PC-3 (cell line): ENCODE data around the gene UNCX. TPM values are rescaled to one million over a fixed set of nuclear protein-coding genes. Genes with fewer than 3 reads are reported as not detected.
A peak's percentile ranks its signal among the peaks of the same experiment; 100 is the strongest.

Experiments
- ATAC-seq: fragments of 200-7000 bp; cut with Tn5 transposase; 2 replicates; pipeline ENCODE4 v1.9.1; 2020; ENCODE audit warnings: mild to moderate bottlenecking, moderate library complexity
- BruUV-seq: library from RNA; stranded (reverse); fragments of 400-500 nt; replicated peaks from 2 replicates; lab custom pipeline; 2021; lab: Mats Ljungman, UMichigan
- CTCF ChIA-PET: fragments of 300-600 bp; sonication (Branson Sonifier 250); formaldehyde crosslinking; loops from one replicate; lab custom pipeline; 2022; ENCODE audit warnings: antibody characterized with exemption; lab: Charles Lee
- POLR2A ChIA-PET: fragments of 300-600 bp; sonication (Branson Sonifier 250); formaldehyde crosslinking; loops from one replicate; lab custom pipeline; 2022; ENCODE audit warnings: antibody characterized with exemption; ENCODE audit not compliant: unreplicated experiment; lab: Charles Lee
- DNase-seq: peaks from one replicate; pipeline ENCODE4 v3.0.0-alpha.2; 2015
- H2AFZ ChIP-seq: fragments of 300-600 bp; sonication (generic); 2 replicates; pipeline ENCODE4 v1.6.0; 2016; ENCODE audit warnings: antibody characterized with exemption, low read length
- H3F3A ChIP-seq: fragments of 300-600 bp; sonication (generic); one replicate; pipeline ENCODE4 v1.6.0; 2017; ENCODE audit warnings: antibody characterized with exemption, low read length, control low read depth, mild to moderate bottlenecking; ENCODE audit not compliant: unreplicated experiment
- H3K27ac ChIP-seq: fragments of 300-600 bp; sonication (generic); 2 replicates; pipeline ENCODE4 v1.5.1; 2016; ENCODE audit warnings: mild to moderate bottlenecking, low read length
- H3K27me3 ChIP-seq: fragments of 300-600 bp; sonication (generic); 2 replicates; pipeline ENCODE4 v1.6.1; 2016; ENCODE audit warnings: low read length, mixed read lengths
- H3K36me3 ChIP-seq: fragments of 300-600 bp; sonication (generic); 2 replicates; pipeline ENCODE4 v1.6.1; 2016; ENCODE audit warnings: low read depth, mixed run types, low read length, mixed read lengths
- H3K4me1 ChIP-seq: fragments of 300-600 bp; sonication (generic); 2 replicates; pipeline ENCODE4 v1.5.1; 2016; ENCODE audit warnings: low read length; ENCODE audit not compliant: insufficient read depth
- H3K4me2 ChIP-seq: fragments of 300-600 bp; sonication (generic); 2 replicates; pipeline ENCODE4 v1.6.0; 2016; ENCODE audit warnings: low read length
- H3K4me3 ChIP-seq: fragments of 300-600 bp; sonication (generic); 2 replicates; pipeline ENCODE4 v1.5.1; 2016; ENCODE audit warnings: mild to moderate bottlenecking, low read length, mixed read lengths
- H3K79me2 ChIP-seq: fragments of 300-600 bp; sonication (generic); 2 replicates; pipeline ENCODE4 v1.6.1; 2017; ENCODE audit warnings: low read length, mixed read lengths
- H3K9ac ChIP-seq: fragments of 300-600 bp; sonication (generic); 2 replicates; pipeline ENCODE4 v1.6.0; 2016; ENCODE audit warnings: mild to moderate bottlenecking, low read length
- H3K9me2 ChIP-seq: fragments of 300-600 bp; sonication (generic); replicated peaks from 2 replicates; pipeline ENCODE4 v1.6.1; 2016; ENCODE audit warnings: mixed run types, low read length, mixed read lengths
- H3K9me3 ChIP-seq: fragments of 300-600 bp; sonication (generic); 2 replicates; pipeline ENCODE4 v1.6.1; 2016; ENCODE audit warnings: low read length, mixed read lengths
- H4K20me1 ChIP-seq: fragments of 300-600 bp; sonication (generic); 2 replicates; pipeline ENCODE4 v1.6.1; 2016; ENCODE audit warnings: low read length, mixed read lengths
- CTCF ChIP-seq: fragments of 300-600 bp; sonication (generic); conservative IDR thresholded peaks from 2 replicates; pipeline ENCODE4 v1.5.1; 2017; ENCODE audit warnings: antibody characterized with exemption, low read depth, mild to moderate bottlenecking, low read length
- EZH2 ChIP-seq: fragments of 300-600 bp; sonication (generic); IDR thresholded peaks from one replicate; pipeline ENCODE4 v1.6.1; 2017; ENCODE audit warnings: antibody characterized with exemption, mild to moderate bottlenecking, low read length; ENCODE audit not compliant: unreplicated experiment
- EZH2phosphoT487 ChIP-seq: fragments of 300-600 bp; sonication (generic); IDR thresholded peaks from 2 replicates; pipeline ENCODE4 v1.6.1; 2018; ENCODE audit warnings: mild to moderate bottlenecking, antibody characterized with exemption, low read length, borderline replicate concordance
- intact Hi-C: fragments of 100-400 bp; cut with micrococcal nuclease; formaldehyde crosslinking; loops from 2 replicates; pipeline ENCODE4 v1.9.0; 2023
- total RNA-seq: library from RNA; depleted of rRNA; stranded (reverse); fragments of >200 nt; gene quantifications from 2 replicates; pipeline ENCODE4 v1.2.3, GENCODE V29; 2014

UNCX gene
- total RNA-seq, 1 experiment from 2014 or later: not detected

DNA sequence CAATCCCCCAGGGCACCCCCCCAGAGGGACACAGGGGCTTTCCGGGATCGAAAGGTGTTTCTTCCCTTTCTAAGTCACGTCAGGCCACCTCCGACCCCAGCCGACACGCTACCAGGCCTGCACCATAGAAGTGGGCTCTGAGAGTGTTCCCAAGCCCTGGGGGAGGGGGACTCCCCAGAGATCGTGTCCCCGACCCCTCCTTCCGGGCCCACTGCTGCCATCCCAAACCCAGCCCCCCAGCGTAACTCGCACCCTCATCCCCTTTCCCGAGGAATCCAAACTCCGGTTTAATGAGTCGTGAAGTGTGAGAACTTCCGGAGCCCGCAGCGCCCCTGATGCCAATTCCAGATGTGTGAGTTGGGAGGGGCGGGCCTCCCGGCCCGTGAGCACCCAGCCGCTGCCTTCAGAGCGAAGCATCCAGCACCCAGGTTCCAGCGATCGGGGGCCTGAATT, 11.3 kb downstream of the UNCX start:
- ChIA-PET POLR2A (no interaction called here), CTCF (no interaction called here)
- Histone ChIP-seq H3K9ac (no peak overlapping the region), H3K4me2 (no peak overlapping the region), H3F3A (no peaks in the 10 kb centered on the region), H3K36me3 (no peaks in the 10 kb centered on the region), H3K9me2 (no peaks in the 10 kb centered on the region), H3K4me1 (no peaks in the 10 kb centered on the region), H4K20me1 (no peaks in the 10 kb centered on the region), H3K79me2 (no peaks in the 10 kb centered on the region), H3K27me3 (peaks cover 98% of the 10 kb centered on the region), H3K27ac (no peak overlapping the region), H3K4me3 (no peak overlapping the region), H2AFZ (no peak overlapping the region), H3K9me3 (no peaks in the 10 kb centered on the region)
- ATAC-seq (no peak), DNase-seq (no peak)
- no peak for TF ChIP-seq EZH2
- no peak for TF ChIP-seq EZH2phosphoT487
- TF ChIP-seq CTCF: no peak
- BruUV-seq: no TSS peak
- intact Hi-C loops: no loop called here

DNA sequence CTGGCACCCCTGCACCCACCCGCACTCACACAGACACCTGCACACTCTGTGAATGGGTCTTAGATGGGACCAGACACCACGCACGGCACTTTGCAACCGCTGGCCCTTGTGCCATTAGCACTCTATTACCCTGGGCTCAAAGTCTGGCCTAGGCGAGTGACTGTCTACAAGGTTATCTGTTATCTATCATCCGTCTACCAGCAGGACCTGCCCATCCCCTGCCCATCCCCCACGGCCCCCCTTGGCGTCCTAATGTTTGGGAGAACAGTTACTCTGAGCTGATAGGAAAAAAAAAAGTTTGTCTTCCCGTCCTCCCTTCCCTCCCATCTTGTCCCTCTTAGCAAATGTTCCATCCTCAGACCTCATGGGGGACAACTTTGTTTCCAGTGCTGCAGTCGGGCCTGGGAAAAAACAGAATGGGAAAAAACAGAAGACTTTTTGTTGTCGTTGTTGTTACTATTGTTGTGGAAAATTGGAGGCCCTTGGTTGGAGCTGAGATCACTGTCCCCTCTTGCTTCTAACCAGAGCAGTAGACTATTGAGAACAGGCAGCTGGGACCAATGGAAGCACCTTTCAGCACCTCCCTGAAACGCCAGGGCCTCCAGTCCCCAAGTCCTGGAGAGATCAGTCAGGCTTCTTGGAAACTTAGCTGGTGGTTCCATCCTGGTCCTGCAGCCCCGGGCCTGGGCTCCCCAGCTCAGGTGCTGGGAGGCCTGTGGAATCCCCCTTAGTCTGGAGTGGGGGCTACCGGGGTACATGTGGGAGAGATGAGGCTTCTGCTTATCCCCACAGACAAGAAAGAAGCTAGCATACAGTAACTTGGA, 12.2 kb downstream of the UNCX start:
- Histone ChIP-seq H3K79me2 (no peaks in the 10 kb centered on the region), H3K27ac (no peak overlapping the region), H3F3A (no peaks in the 10 kb centered on the region), H3K27me3 (peaks cover 93% of the 10 kb centered on the region), H3K9me2 (no peaks in the 10 kb centered on the region), H3K9ac (no peak overlapping the region), H2AFZ (no peak overlapping the region), H3K4me2 (no peak overlapping the region), H3K4me3 (no peak overlapping the region), H3K9me3 (no peaks in the 10 kb centered on the region), H3K4me1 (no peaks in the 10 kb centered on the region), H3K36me3 (no peaks in the 10 kb centered on the region), H4K20me1 (no peaks in the 10 kb centered on the region)
- BruUV-seq: no TSS peak
- intact Hi-C loops: no loop called here
- ChIA-PET CTCF (no interaction called here), POLR2A (no interaction called here)
- TF ChIP-seq EZH2 (no peak), EZH2phosphoT487 (no peak), CTCF (no peak)
- no peak for ATAC-seq
- DNase-seq: no peak

DNA sequence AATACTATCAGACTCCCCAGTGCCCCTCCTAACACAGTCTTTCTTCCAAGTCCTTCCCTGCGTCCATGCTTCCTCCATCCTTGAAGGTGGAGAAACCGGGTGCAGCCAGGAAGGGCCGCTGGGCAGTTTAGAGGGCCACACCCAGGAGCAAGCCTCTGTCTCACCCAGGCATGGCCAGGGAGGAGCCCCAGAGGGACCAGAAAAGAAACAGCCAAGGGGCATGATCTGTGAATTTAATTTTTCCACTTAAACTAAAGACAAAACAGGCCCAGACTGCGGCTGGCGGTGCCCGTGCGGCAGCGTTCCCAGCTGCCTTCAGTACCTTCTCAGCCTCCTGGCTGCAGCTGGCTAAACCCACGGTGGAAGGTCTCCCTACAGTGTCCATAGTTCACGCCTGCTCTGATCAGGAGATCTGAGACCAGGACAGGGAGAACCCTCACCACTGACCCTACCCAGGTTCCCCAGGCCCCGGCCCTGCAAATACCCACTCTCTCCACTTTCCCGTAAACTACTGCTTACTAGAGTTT, 12.9 kb downstream of the UNCX start:
- no peak overlapping the region for H3K9ac ChIP-seq
- H3K4me3 ChIP-seq: no peak overlapping the region
- H4K20me1 ChIP-seq: no peaks in the 10 kb centered on the region
- ATAC-seq (peak; percentile 10; the same call in 1 of the 2 replicates), DNase-seq (no peak)
- H3K4me2 ChIP-seq: no peak overlapping the region
- H3K27ac ChIP-seq: no peak overlapping the region
- intact Hi-C loops: no loop called here
- ChIA-PET CTCF (no interaction called here), POLR2A (no interaction called here)
- no peaks in the 10 kb centered on the region for H3K79me2 ChIP-seq
- no peak overlapping the region for H2AFZ ChIP-seq
- H3K36me3 ChIP-seq: no peaks in the 10 kb centered on the region
- no peak for TF ChIP-seq EZH2phosphoT487
- TF ChIP-seq CTCF: no peak
- TF ChIP-seq EZH2: no peak
- no peaks in the 10 kb centered on the region for H3K9me3 ChIP-seq
- H3K4me1 ChIP-seq: no peaks in the 10 kb centered on the region
- H3K27me3 ChIP-seq: peaks cover 92% of the 10 kb centered on the region
- no peaks in the 10 kb centered on the region for H3K9me2 ChIP-seq
- no TSS peak for BruUV-seq
- H3F3A ChIP-seq: no peaks in the 10 kb centered on the region
